HPDE6-E6E7 (cell line): ENCODE data around the gene SLC35B1.
"Not testable (repeated sequence)": the region's sequence is repeated elsewhere in the genome, so short reads cannot be mapped to it uniquely, and the experiment has no call there.

ENCODE experiments used
- DNase-seq: peaks from one replicate; pipeline ENCODE4 v3.0.0; 2011; ENCODE audit warnings: missing footprints; ENCODE audit errors: extremely low spot score

SLC35B1 gene

GRCh38 chr17:49734515-49735490, 27.0 kb upstream of the SLC35B1 start:
- DNase-seq: no peak

GRCh38 chr17:49731435-49731831, 23.7 kb upstream of the SLC35B1 start:
- DNase-seq: no peak

GRCh38 chr17:49730785-49731434, 23.1 kb upstream of the SLC35B1 start:
- no peak for DNase-seq

- DNase-seq: no peak
Observed at GRCh38 chr17:49730078-49730784, 22.5 kb upstream of the SLC35B1 start.

GRCh38 chr17:49729069-49729468, 21.3 kb upstream of the SLC35B1 start:
- DNase-seq: no peak

- DNase-seq: no peak
Observed at GRCh38 chr17:49728425-49728824, 20.7 kb upstream of the SLC35B1 start.

- DNase-seq: no peak
Observed at GRCh38 chr17:49727380-49727779, 19.6 kb upstream of the SLC35B1 start.

- DNase-seq: no peak
Observed at GRCh38 chr17:49725452-49726130, 17.8 kb upstream of the SLC35B1 start.

GRCh38 chr17:49724552-49724951, 16.8 kb upstream of the SLC35B1 start:
- not testable (repeated sequence) for DNase-seq

- no peak for DNase-seq
Observed at GRCh38 chr17:49723423-49723822, 15.7 kb upstream of the SLC35B1 start.

- DNase-seq: no peak
Observed at GRCh38 chr17:49722066-49722465, 14.3 kb upstream of the SLC35B1 start.

GRCh38 chr17:49717371-49717861, 9.7 kb upstream of the SLC35B1 start:
- no peak for DNase-seq

GRCh38 chr17:49716668-49717364, 9.1 kb upstream of the SLC35B1 start:
- DNase-seq: no peak

GRCh38 chr17:49715717-49716279, 8.0 kb upstream of the SLC35B1 start:
- DNase-seq: no peak

- DNase-seq: no peak
Observed at GRCh38 chr17:49715216-49715615, 7.5 kb upstream of the SLC35B1 start.

GRCh38 chr17:49708515-49709183, 885 bp upstream of the SLC35B1 start:
- no peak for DNase-seq

GRCh38 chr17:49707246-49707607, 537 bp downstream of the SLC35B1 start:
- DNase-seq: no peak

GRCh38 chr17:49705254-49705653, 2.5 kb downstream of the SLC35B1 start:
- DNase-seq: no peak

- DNase-seq: peak; percentile 38
Observed at GRCh38 chr17:49703557-49704277, 4.0 kb downstream of the SLC35B1 start.
